K562 (cell line): Measurements from ENCODE around the gene SSBP2. TPM values are rescaled to one million over a fixed set of nuclear protein-coding genes. Genes with fewer than 3 reads are reported as not detected.

Source experiments
- ATAC-seq: fragments of 200-7000 bp; cut with Tn5 transposase; 3 replicates; pipeline ENCODE4 v1.9.1; 2020; ENCODE audit warnings: moderate library complexity
- BruUV-seq: library from RNA; stranded (reverse); fragments of 400-500 nt; replicated peaks from 2 replicates; lab custom pipeline; 2021; lab: Mats Ljungman, UMichigan
- CTCF ChIA-PET: fragments of 300-600 bp; formaldehyde crosslinking; extraction: SDS; loops from one replicate; lab custom pipeline; 2021; ENCODE audit warnings: low intra/inter-chr PET ratio; lab: Yijun Ruan, JAX
- POLR2A ChIA-PET: fragments of 300-600, 350-650 bp; sonication (Branson Sonifier 250); formaldehyde crosslinking; extraction: SDS; loops from one replicate; lab custom pipeline; 2021; ENCODE audit warnings: antibody characterized with exemption, inconsistent platforms; lab: Yijun Ruan, JAX
- DNase-seq, 4 experiments: peaks; one replicate each; pipeline versions ENCODE4 v3.0.0 to v3.0.0-alpha.2; 2011 to 2018; ENCODE audit warnings: low spot score in 3 of 4, mixed read lengths in 3 of 4; ENCODE audit errors: extremely low read depth in 1 of 4
- FAIRE-seq: peaks from 2 replicates; lab custom pipeline; 2011; peaks lifted over from hg19 to GRCh38; lab: Jason Lieb, UNC
- H2AFZ ChIP-seq: 2 replicates; pipeline ENCODE4 v1.6.0; 2011; ENCODE audit warnings: low read depth, low read length, control low read depth, inconsistent platforms
- H3K27ac ChIP-seq: fragments of 200-600 bp; 3 replicates; pipeline ENCODE4 v1.8.0; 2011; ENCODE audit warnings: low read depth, mild to moderate bottlenecking, control low read depth, inconsistent platforms, low read length, moderate library complexity, mixed read lengths; ENCODE audit errors: extremely low read depth
- H3K27me3 ChIP-seq, 2 experiments: fragments of 300-600 bp in 1 of 2; 2 replicates in 1 of 2; 3 replicates in 1 of 2; pipeline versions ENCODE4 v1.6.0 to v1.8.0; 2011; ENCODE audit warnings: inconsistent platforms in 2 of 2, low read length in 2 of 2, mild to moderate bottlenecking in 1 of 2, mixed read lengths in 1 of 2, moderate library complexity in 1 of 2; ENCODE audit not compliant: control insufficient read depth in 2 of 2, insufficient read depth in 2 of 2
- H3K36me3 ChIP-seq: fragments of 300-600 bp; 3 replicates; pipeline ENCODE4 v1.8.0; 2011; ENCODE audit warnings: mild to moderate bottlenecking, low read length, inconsistent platforms; ENCODE audit not compliant: control insufficient read depth, insufficient read depth
- H3K4me1 ChIP-seq, 2 experiments: fragments of 200-600 bp in 1 of 2; replicated peaks in 1 of 2; 2 replicates in 1 of 2; 3 replicates in 1 of 2; pipeline versions ENCODE4 v1.5.1 to v1.8.0; 2011; ENCODE audit warnings: inconsistent platforms in 2 of 2, low read length in 2 of 2, mild to moderate bottlenecking in 1 of 2, mixed read lengths in 1 of 2, moderate library complexity in 1 of 2; ENCODE audit not compliant: control insufficient read depth in 2 of 2, insufficient read depth in 2 of 2
- H3K4me2 ChIP-seq: 2 replicates; pipeline ENCODE4 v1.6.1; 2011; ENCODE audit warnings: low read length, control low read depth, inconsistent platforms, mixed read lengths; ENCODE audit not compliant: insufficient read depth
- H3K4me3 ChIP-seq: fragments of 200-600 bp; sonication (generic), shearing (Covaris generic); 2 replicates; pipeline ENCODE4 v1.5.1; 2016; ENCODE audit warnings: control low read depth, inconsistent platforms
- H3K79me2 ChIP-seq: fragments of 200-600 bp; 3 replicates; pipeline ENCODE4 v1.8.0; 2011; ENCODE audit warnings: low read length, inconsistent platforms; ENCODE audit not compliant: control insufficient read depth, insufficient read depth
- H3K9ac ChIP-seq, 2 experiments: 2 replicates each; pipeline versions ENCODE4 v1.6.0 to v1.6.1; 2011; ENCODE audit warnings: low read depth in 2 of 2, low read length in 2 of 2, control low read depth in 1 of 2, inconsistent platforms in 1 of 2, mild to moderate bottlenecking in 1 of 2, mixed read lengths in 1 of 2; ENCODE audit not compliant: insufficient read depth in 1 of 2
- H3K9me1 ChIP-seq: one replicate; pipeline ENCODE4 v1.6.0; 2011; ENCODE audit warnings: inconsistent platforms, mild to moderate bottlenecking, low read length, moderate library complexity; ENCODE audit not compliant: control insufficient read depth, insufficient read depth
- H3K9me3 ChIP-seq: replicated peaks from 2 replicates; pipeline ENCODE4 v1.5.1; 2011; ENCODE audit warnings: low read depth, low read length, inconsistent platforms; ENCODE audit not compliant: control insufficient read depth, insufficient read depth
- H4K20me1 ChIP-seq: replicated peaks from 2 replicates; pipeline ENCODE4 v1.6.1; 2011; ENCODE audit warnings: low read length, inconsistent platforms, mixed read lengths; ENCODE audit not compliant: control insufficient read depth, insufficient read depth
- C11orf30 ChIP-seq: fragments of 450-650 bp; IDR thresholded peaks from 2 replicates; pipeline ENCODE4 v1.6.1; 2016; ENCODE audit warnings: low read depth, mild to moderate bottlenecking
- CCNT2 ChIP-seq: IDR thresholded peaks from 2 replicates; pipeline ENCODE4 v1.6.1; 2011; ENCODE audit warnings: borderline replicate concordance, low read depth, mild to moderate bottlenecking, moderate library complexity, mixed read lengths, low read length; ENCODE audit not compliant: insufficient read length; ENCODE audit errors: extremely low read depth
- FOSL1 ChIP-seq: fragments of 200-800 bp; sonication (Bioruptor generic); conservative IDR thresholded peaks from 2 replicates; pipeline ENCODE4 v1.6.1; 2016; ENCODE audit warnings: missing genetic modification characterization, missing compliant biosample characterization
- JUND ChIP-seq, 2 experiments: IDR thresholded peaks; 2 replicates in 1 of 2; 3 replicates in 1 of 2; pipeline ENCODE4 v1.6.1; 2011; ENCODE audit warnings: borderline replicate concordance in 2 of 2, low read depth in 2 of 2, low read length in 2 of 2, improper control_type of control experiment in 1 of 2, missing biosample characterization in 1 of 2, missing genetic modification characterization in 1 of 2, missing genetic modification reagents in 1 of 2
- KDM2B ChIP-seq: fragments of 250-450 bp; sonication (Bioruptor Pico); IDR thresholded peaks from 2 replicates; pipeline ENCODE4 v1.8.0; 2021; ENCODE audit warnings: mild to moderate bottlenecking, moderate library complexity
- MEIS2 ChIP-seq: fragments of 450-650 bp; IDR thresholded peaks from 2 replicates; pipeline ENCODE4 v1.6.1; 2014; ENCODE audit warnings: mild to moderate bottlenecking; ENCODE audit not compliant: partially characterized antibody
- TAF15 ChIP-seq: fragments of 200-400 bp; formaldehyde crosslinking; IDR thresholded peaks from 2 replicates; pipeline ENCODE4 v1.6.1; 2017; ENCODE audit warnings: mild to moderate bottlenecking, low read depth, low read length, moderate library complexity
- YY1 ChIP-seq, 3 experiments: IDR thresholded peaks; 2 replicates each; pipeline ENCODE4 v1.6.1; 2011; ENCODE audit warnings: low read length in 2 of 3, mild to moderate bottlenecking in 2 of 3, moderate library complexity in 2 of 3, borderline replicate concordance in 1 of 3, control low read depth in 1 of 3, low read depth in 1 of 3; ENCODE audit not compliant: insufficient read depth in 3 of 3, insufficient replicate concordance in 2 of 3, control insufficient read depth in 1 of 3, insufficient read length in 1 of 3; ENCODE audit errors: extremely low read depth in 1 of 3
- ZNF316 ChIP-seq: fragments of 450-650 bp; IDR thresholded peaks from 2 replicates; pipeline ENCODE4 v1.6.1; 2016
- WGBS: fragments of 100-300 bp; shearing (Covaris generic); methylation state at CpG from one replicate; pipeline ENCODE4 v1.1.6; 2016; ENCODE audit warnings: low coverage, mixed read lengths; ENCODE audit not compliant: insufficient coverage; ENCODE audit errors: missing lambda C conversion rate; 5-methylcytosine and 5-hydroxymethylcytosine counted together
- in situ Hi-C: fragments of 300-500 bp; cut with MboI; formaldehyde crosslinking; loops from 4 replicates; pipeline ENCODE4 v1.15.0; 2018; ENCODE audit warnings: inconsistent platforms, mixed read lengths
- intact Hi-C: fragments of 100-400 bp; cut with micrococcal nuclease; formaldehyde crosslinking; loops from 2 replicates; pipeline ENCODE4 v1.14.2; 2022
- polyA plus RNA-seq, 8 experiments: library from polyadenylated mRNA; depleted of rRNA in 4 of 8; stranded (reverse) in 5 of 8; unstranded in 3 of 8; fragments of >200 nt; fragmentation: Nextera tagmentation in 2 of 8; fragmentation: Illumina TruSeq in 1 of 8; extraction: Ambion mirVana in 2 of 8; extraction: Trizol in 1 of 8; gene quantifications; 2 replicates each; pipeline versions ENCODE4 v1.2.1 to v1.2.3, GENCODE V29; 2011 to 2014; ENCODE audit warnings: inconsistent platforms in 1 of 8, missing spikeins in 1 of 8
- total RNA-seq, 7 experiments: library from RNA; depleted of rRNA in 6 of 7; stranded (reverse); fragments of >200 nt in 6 of 7; fragmentation: Illumina TruSeq in 2 of 7; extraction: Trizol in 2 of 7; gene quantifications; 2 replicates each; pipeline versions ENCODE4 v1.2.1 to v1.2.3, GENCODE V29; 2011 to 2021; ENCODE audit warnings: low replicate concordance in 1 of 7
- TF ChIP-seq, protein P1 (sequence below): fragments of 200-800 bp; sonication (Bioruptor generic); IDR thresholded peaks from 2 replicates; pipeline ENCODE4 v1.6.1; 2016; ENCODE audit warnings: missing genetic modification characterization, missing compliant biosample characterization
- TF ChIP-seq, protein P2 (sequence below), 2 experiments: IDR thresholded peaks in 1 of 2; conservative IDR thresholded peaks in 1 of 2; 2 replicates each; pipeline ENCODE4 v1.6.1; 2016; ENCODE audit warnings: low read depth in 2 of 2, mild to moderate bottlenecking in 1 of 2, missing compliant biosample characterization in 1 of 2, missing genetic modification characterization in 1 of 2, moderate library complexity in 1 of 2

The SSBP2 gene
- total and polyA plus RNA-seq, 9 of the 15 experiments (the other 6 are each of a cell fraction or from before 2014, with no cell fraction given), result 22.3 to 133 (median 42.1) TPM

DNA sequence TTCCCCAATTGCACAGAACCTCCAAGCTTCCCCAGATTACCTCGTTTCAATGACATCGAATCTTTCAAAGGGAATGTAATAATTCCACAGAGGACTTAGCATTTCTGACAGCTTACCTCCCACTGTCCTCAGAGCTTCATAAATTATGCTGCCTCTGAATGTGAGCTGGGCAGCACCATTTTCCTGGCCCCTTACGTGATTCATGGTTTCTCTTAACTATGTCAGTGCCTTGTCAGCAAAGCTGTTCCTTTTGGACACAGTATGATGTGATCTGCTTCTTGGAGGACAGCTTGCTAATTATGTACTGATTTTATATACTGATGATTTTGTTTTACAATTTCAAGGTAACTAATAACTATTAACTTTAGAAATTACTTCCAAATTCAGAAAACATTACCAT lies 27.7 kb upstream of the SSBP2 start:
- ChIA-PET CTCF (no interaction called here), POLR2A (interaction anchor here (1.0 to 2.6 kb wide), 8 partner anchors 9 to 66 kb away, joined by 3 to 15 read pairs (median 6); partner anchors contain the start of gene SSBP2)
- WGBS, result 8% methylated on average over 3 of the region's 3 CpGs
- FAIRE-seq (peak; percentile 49), ATAC-seq (peak; percentile 65), DNase-seq (peak in 1 of 4 experiments; percentile 45)
- Histone ChIP-seq H3K4me3 (peak overlapping the region; percentile 17; the same call in 1 of the 2 replicates), H3K9me1 (no peaks in the 10 kb centered on the region), H3K27ac (peak overlapping the region; percentile 74), H3K9me3 (no peaks in the 10 kb centered on the region), H3K4me2 (peak overlapping the region; percentile 80), H3K27me3 (no peaks in the 10 kb centered on the region), H3K79me2 (no peaks in the 10 kb centered on the region), H3K36me3 (no peaks in the 10 kb centered on the region), H3K4me1 (peaks cover 3 to 26% of the 10 kb centered on the region in 2 experiments; a peak in 4 of 5 replicates), H3K9ac (peak overlapping the region; percentile 49 to 72; a peak in 3 of 4 replicates), H4K20me1 (no peaks in the 10 kb centered on the region), H2AFZ (peak overlapping the region; percentile 95)
- no TSS peak for BruUV-seq
- intact Hi-C loops, result loop anchor here (1.0 kb wide), 1 partner anchor 19 kb away; no protein-coding TSS in a partner anchor
- in situ Hi-C loops, result no loop called here
- TF ChIP-seq, protein P1, sequence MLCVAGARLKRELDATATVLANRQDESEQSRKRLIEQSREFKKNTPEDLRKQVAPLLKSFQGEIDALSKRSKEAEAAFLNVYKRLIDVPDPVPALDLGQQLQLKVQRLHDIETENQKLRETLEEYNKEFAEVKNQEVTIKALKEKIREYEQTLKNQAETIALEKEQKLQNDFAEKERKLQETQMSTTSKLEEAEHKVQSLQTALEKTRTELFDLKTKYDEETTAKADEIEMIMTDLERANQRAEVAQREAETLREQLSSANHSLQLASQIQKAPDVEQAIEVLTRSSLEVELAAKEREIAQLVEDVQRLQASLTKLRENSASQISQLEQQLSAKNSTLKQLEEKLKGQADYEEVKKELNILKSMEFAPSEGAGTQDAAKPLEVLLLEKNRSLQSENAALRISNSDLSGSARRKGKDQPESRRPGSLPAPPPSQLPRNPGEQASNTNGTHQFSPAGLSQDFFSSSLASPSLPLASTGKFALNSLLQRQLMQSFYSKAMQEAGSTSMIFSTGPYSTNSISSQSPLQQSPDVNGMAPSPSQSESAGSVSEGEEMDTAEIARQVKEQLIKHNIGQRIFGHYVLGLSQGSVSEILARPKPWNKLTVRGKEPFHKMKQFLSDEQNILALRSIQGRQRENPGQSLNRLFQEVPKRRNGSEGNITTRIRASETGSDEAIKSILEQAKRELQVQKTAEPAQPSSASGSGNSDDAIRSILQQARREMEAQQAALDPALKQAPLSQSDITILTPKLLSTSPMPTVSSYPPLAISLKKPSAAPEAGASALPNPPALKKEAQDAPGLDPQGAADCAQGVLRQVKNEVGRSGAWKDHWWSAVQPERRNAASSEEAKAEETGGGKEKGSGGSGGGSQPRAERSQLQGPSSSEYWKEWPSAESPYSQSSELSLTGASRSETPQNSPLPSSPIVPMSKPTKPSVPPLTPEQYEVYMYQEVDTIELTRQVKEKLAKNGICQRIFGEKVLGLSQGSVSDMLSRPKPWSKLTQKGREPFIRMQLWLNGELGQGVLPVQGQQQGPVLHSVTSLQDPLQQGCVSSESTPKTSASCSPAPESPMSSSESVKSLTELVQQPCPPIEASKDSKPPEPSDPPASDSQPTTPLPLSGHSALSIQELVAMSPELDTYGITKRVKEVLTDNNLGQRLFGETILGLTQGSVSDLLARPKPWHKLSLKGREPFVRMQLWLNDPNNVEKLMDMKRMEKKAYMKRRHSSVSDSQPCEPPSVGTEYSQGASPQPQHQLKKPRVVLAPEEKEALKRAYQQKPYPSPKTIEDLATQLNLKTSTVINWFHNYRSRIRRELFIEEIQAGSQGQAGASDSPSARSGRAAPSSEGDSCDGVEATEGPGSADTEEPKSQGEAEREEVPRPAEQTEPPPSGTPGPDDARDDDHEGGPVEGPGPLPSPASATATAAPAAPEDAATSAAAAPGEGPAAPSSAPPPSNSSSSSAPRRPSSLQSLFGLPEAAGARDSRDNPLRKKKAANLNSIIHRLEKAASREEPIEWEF (CRISPR knock-in tag), result 0 out of 2 replicates have a peak, but pooled peaks have one; percentile 2
- TF ChIP-seq CCNT2 (no peak), JUND (IDR thresholded peaks at IDR 0.05; ENCODE audit: borderline replicate concordance, low read depth, low read length) (no peak), JUND (tag; IDR thresholded peaks at IDR 0.05; ENCODE audit: borderline replicate concordance, low read depth, low read length) (peak; percentile 30; the same call in 1 of the 3 replicates), FOSL1 (tag) (peak; percentile 49; the same call in 1 of the 2 replicates), MEIS2 (peak; percentile 86), TAF15 (no peak), ZNF316 (peak; percentile 67; the same call in 1 of the 2 replicates), C11orf30 (peak; percentile 68; the same call in 1 of the 2 replicates), KDM2B (no peak), YY1 (IDR thresholded peaks at IDR 0.05; ENCODE audit: borderline replicate concordance in 1 of 3, control insufficient read depth in 1 of 3, extremely low read depth in 1 of 3, insufficient read depth in 3 of 3, insufficient read length in 1 of 3, insufficient replicate concordance in 2 of 3, low read depth in 1 of 3, low read length in 2 of 3) (peak in 1 of 3 experiments; percentile 54)
- TF ChIP-seq, protein P2, sequence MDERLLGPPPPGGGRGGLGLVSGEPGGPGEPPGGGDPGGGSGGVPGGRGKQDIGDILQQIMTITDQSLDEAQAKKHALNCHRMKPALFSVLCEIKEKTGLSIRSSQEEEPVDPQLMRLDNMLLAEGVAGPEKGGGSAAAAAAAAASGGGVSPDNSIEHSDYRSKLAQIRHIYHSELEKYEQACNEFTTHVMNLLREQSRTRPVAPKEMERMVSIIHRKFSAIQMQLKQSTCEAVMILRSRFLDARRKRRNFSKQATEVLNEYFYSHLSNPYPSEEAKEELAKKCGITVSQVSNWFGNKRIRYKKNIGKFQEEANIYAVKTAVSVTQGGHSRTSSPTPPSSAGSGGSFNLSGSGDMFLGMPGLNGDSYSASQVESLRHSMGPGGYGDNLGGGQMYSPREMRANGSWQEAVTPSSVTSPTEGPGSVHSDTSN (CRISPR knock-in tag; IDR thresholded peaks at IDR 0.05; ENCODE audit: low read depth), result no peak
- TF ChIP-seq, protein P2 (tag; conservative IDR thresholded peaks at IDR 0.05; ENCODE audit: low read depth), result peak; percentile 90
